T-cell (primary cell): ENCODE data around the gene VMP1. TPM values are rescaled to one million over a fixed set of nuclear protein-coding genes. Genes with fewer than 3 reads are reported as not detected.
"Not testable (repeated sequence)": the region's sequence is repeated elsewhere in the genome, so short reads cannot be mapped to it uniquely, and the experiment has no call there.

Experiments used
- ATAC-seq, 4 experiments: fragments of 200-7000 bp in 3 of 4; fragments of 150-1000 bp in 1 of 4; cut with Tn5 transposase; replicated peaks in 1 of 4; 1 replicate in 3 of 4; 2 replicates in 1 of 4; pipeline ENCODE4 v1.10.0; 2021; ENCODE audit warnings: moderate library complexity in 3 of 4, mild to moderate bottlenecking in 2 of 4, moderate number of reproducible peaks in 1 of 4
- CTCF ChIA-PET, 2 donors: fragments of 300-600 bp; sonication (Branson Sonifier 250); formaldehyde crosslinking; loops; one replicate each; lab custom pipeline; 2022; ENCODE audit warnings: antibody characterized with exemption in 2 of 2; lab: Charles Lee
- POLR2A ChIA-PET, 2 donors: fragments of 300-600 bp; sonication (Branson Sonifier 250); formaldehyde crosslinking; loops; one replicate each; lab custom pipeline; 2022; ENCODE audit warnings: antibody characterized with exemption in 2 of 2; lab: Charles Lee
- DNase-seq, 35 experiments: peaks; one replicate each; pipeline versions ENCODE4 v3.0.0 to v3.0.0-alpha.2; 2013 to 2023
- H3K27ac ChIP-seq: one replicate; pipeline ENCODE4 v1.5.1; 2013; ENCODE audit warnings: low read length
- H3K27me3 ChIP-seq, 2 experiments: replicated peaks in 1 of 2; 1 replicate in 1 of 2; 2 replicates in 1 of 2; pipeline versions ENCODE4 v1.6.1 to v1.7.0; 2013; ENCODE audit warnings: low read length in 1 of 2, mixed read lengths in 1 of 2; ENCODE audit not compliant: control insufficient read depth in 2 of 2, insufficient read depth in 2 of 2; ENCODE audit errors: extremely low read depth in 1 of 2
- H3K36me3 ChIP-seq, 2 donors: 1 replicate in 1 of 2; 2 replicates in 1 of 2; pipeline versions ENCODE4 v1.6.1 to v1.7.0; 2013; ENCODE audit warnings: low read length in 1 of 2; ENCODE audit not compliant: control insufficient read depth in 2 of 2, insufficient read depth in 1 of 2; ENCODE audit errors: extremely low read depth in 1 of 2
- H3K4me1 ChIP-seq, 2 experiments: 1 replicate in 1 of 2; 2 replicates in 1 of 2; pipeline versions ENCODE4 v1.6.1 to v1.7.0; 2013; ENCODE audit warnings: low read length in 2 of 2, mixed read lengths in 1 of 2; ENCODE audit not compliant: insufficient read depth in 2 of 2, control insufficient read depth in 1 of 2; ENCODE audit errors: extremely low read depth in 1 of 2
- H3K4me3 ChIP-seq, 2 donors: 1 replicate in 1 of 2; 2 replicates in 1 of 2; pipeline versions ENCODE4 v1.5.1 to v1.7.0; 2013; ENCODE audit warnings: mild to moderate bottlenecking in 2 of 2, low read length in 1 of 2, moderate library complexity in 1 of 2; ENCODE audit not compliant: control insufficient read depth in 1 of 2; ENCODE audit errors: extremely low read depth in 1 of 2
- H3K9me3 ChIP-seq: 2 replicates; pipeline ENCODE4 v1.7.0; 2013
- H3K27ac Mint-ChIP-seq, 2 donors: one replicate each; pipeline ENCODE4 v1.8.0; 2020 to 2021; ENCODE audit warnings: mild to moderate bottlenecking in 2 of 2, mixed read lengths in 2 of 2
- H3K27me3 Mint-ChIP-seq, 2 donors: one replicate each; pipeline ENCODE4 v1.8.0; 2021 to 2022; ENCODE audit warnings: mixed read lengths in 2 of 2
- H3K36me3 Mint-ChIP-seq: one replicate; pipeline ENCODE4 v1.8.0; 2021; ENCODE audit warnings: mixed read lengths
- H3K4me1 Mint-ChIP-seq, 3 donors: one replicate each; pipeline ENCODE4 v1.8.0; 2020 to 2022; ENCODE audit warnings: mixed read lengths in 3 of 3, mild to moderate bottlenecking in 1 of 3
- H3K4me3 Mint-ChIP-seq, 3 donors: one replicate each; pipeline ENCODE4 v1.8.0; 2020 to 2022; ENCODE audit warnings: mild to moderate bottlenecking in 3 of 3, mixed read lengths in 3 of 3, moderate library complexity in 3 of 3
- H3K9me3 Mint-ChIP-seq, 3 donors: one replicate each; pipeline ENCODE4 v1.8.0; 2020 to 2022; ENCODE audit warnings: mixed read lengths in 3 of 3
- WGBS: methylation state at CpG from one replicate; pipeline ENCODE4 v1.1.5; 2013; ENCODE audit warnings: missing lambda C conversion rate; ENCODE audit not compliant: insufficient coverage; 5-methylcytosine and 5-hydroxymethylcytosine counted together
- total RNA-seq, 35 experiments: library from RNA in 6 of 35; stranded (reverse) in 6 of 35; fragments of 120-200 nt in 1 of 35; gene quantifications; one replicate each; pipeline versions ENCODE4 v1.2.1 to v1.2.4 and lab custom pipeline; 2013 to 2026

The VMP1 gene
- total RNA-seq, 5 donors from 2014 or later (not counting 1 experiment from before 2014, with no cell fraction given), result 93.7 to 104 (median 97.6) TPM

DNA sequence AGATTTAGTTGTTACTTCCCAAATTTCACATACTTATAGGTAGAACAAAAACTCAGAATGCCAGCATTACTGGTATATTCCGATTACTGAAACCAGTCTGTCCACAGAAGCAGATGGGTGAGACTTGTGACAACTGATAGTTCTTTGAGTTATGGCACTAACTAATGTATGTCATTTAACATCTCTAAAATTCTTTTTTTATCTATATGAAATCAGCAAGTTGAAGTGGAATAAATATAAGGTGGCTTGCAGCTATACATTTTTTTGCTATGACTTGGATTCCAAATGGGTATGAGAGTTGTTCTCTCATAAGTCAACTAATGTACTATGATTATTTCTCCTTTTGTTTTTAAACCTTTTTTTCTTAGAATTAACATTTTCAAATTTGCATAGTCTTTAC, 69.1 kb downstream of the VMP1 start:
- H3K36me3 Mint-ChIP-seq, result peaks cover 37% of the 10 kb centered on the region
- no peak overlapping the region for H3K4me3 Mint-ChIP-seq
- WGBS, result no CpG with 5 or more reads among the region's 1 CpG
- H3K36me3 ChIP-seq, result peaks cover 0 to 32% of the 10 kb centered on the region in 2 donors
- no peaks in the 10 kb centered on the region for H3K27me3 ChIP-seq
- H3K27ac ChIP-seq, result no peak overlapping the region
- no peaks in the 10 kb centered on the region for H3K27me3 Mint-ChIP-seq
- ChIA-PET CTCF (no interaction called here), POLR2A (no interaction called here)
- H3K27ac Mint-ChIP-seq, result peak overlapping the region; percentile 66 to 83
- no peak for DNase-seq
- ATAC-seq, result no peak
- H3K4me1 Mint-ChIP-seq, result peaks cover 7 to 20% (median 19%) of the 10 kb centered on the region in 3 donors
- H3K9me3 Mint-ChIP-seq, result peaks cover 0 to 6% (median 0%) of the 10 kb centered on the region in 3 donors
- H3K4me1 ChIP-seq, result no peaks in the 10 kb centered on the region
- H3K9me3 ChIP-seq, result no peaks in the 10 kb centered on the region
- H3K4me3 ChIP-seq, result no peak overlapping the region

DNA sequence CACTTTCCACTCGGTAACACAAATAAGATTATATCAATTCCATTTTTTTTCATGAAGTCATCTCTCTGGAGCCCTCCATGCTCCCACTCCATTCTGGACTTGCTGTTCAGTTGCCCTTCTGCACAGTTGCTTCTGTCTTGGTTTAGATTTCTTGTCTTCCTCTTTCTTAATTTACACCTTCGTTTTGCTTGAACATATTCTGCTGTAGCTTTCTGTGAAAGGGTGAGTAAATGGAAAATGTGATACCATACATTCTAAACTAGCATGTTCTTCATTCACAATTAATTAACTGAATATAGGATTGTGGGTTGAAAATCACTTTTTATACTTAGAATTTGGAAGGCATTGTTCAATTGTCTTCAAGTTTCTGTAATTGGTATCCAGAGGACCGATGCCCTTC, 69.6 kb downstream of the VMP1 start:
- Mint-ChIP-seq H3K36me3 (peaks cover 37% of the 10 kb centered on the region), H3K27me3 (no peaks in the 10 kb centered on the region), H3K27ac (peak overlapping the region; percentile 66 to 83), H3K9me3 (peaks cover 0 to 6% (median 0%) of the 10 kb centered on the region in 3 donors), H3K4me3 (no peak overlapping the region), H3K4me1 (peaks cover 7 to 20% (median 19%) of the 10 kb centered on the region in 3 donors)
- Histone ChIP-seq H3K4me1 (no peaks in the 10 kb centered on the region), H3K27me3 (no peaks in the 10 kb centered on the region), H3K9me3 (no peaks in the 10 kb centered on the region), H3K36me3 (peaks cover 0 to 32% of the 10 kb centered on the region in 2 donors), H3K4me3 (no peak overlapping the region), H3K27ac (no peak overlapping the region)
- 91% methylated on average over 1 of the region's 3 CpGs for WGBS
- ATAC-seq, result no peak
- CTCF ChIA-PET, result interaction anchor here in 1 of 2 donors (1.0 kb wide), 1 partner anchor 82 kb away, joined by 3 read pairs; no protein-coding TSS in a partner anchor
- DNase-seq, result no peak
- POLR2A ChIA-PET, result interaction anchor here in 1 of 2 donors (0.7 kb wide), 1 partner anchor 61 kb away, joined by 3 read pairs; no protein-coding TSS in a partner anchor

DNA sequence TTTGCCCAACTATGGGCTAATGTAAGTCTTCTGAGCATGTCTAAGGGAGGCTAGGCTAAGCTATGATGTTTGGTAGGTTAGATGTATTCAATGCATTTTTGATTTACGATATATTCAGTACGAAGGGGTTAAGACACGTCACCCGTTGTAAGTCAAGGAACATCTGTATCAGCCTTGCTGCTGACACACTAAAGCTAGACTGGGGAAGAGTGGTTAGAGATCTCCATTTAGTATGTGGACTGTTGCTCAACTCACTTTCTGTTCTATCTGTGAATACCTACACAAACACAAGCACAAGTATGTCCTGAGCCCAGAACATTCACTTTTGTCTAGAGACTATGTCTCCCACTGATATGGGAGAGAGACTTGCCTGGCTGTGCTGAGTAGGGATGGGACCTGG, 71.5 kb downstream of the VMP1 start:
- Histone ChIP-seq H3K4me3 (no peak overlapping the region), H3K36me3 (peaks cover 0 to 28% of the 10 kb centered on the region in 2 donors), H3K9me3 (no peaks in the 10 kb centered on the region), H3K4me1 (peaks cover 4 to 7% of the 10 kb centered on the region in 2 experiments), H3K27me3 (no peaks in the 10 kb centered on the region), H3K27ac (no peak overlapping the region)
- Mint-ChIP-seq H3K9me3 (peaks cover 0 to 6% (median 0%) of the 10 kb centered on the region in 3 donors), H3K4me3 (no peak overlapping the region), H3K27ac (peak overlapping the region; percentile 76 to 88), H3K36me3 (peaks cover 33% of the 10 kb centered on the region), H3K4me1 (peaks cover 24 to 36% (median 36%) of the 10 kb centered on the region in 3 donors), H3K27me3 (no peaks in the 10 kb centered on the region)
- CTCF ChIA-PET, result interaction anchor here in 1 of 2 donors (1.1 to 1.5 kb wide), 2 partner anchors 17 to 80 kb away, joined by 3 to 5 read pairs; no protein-coding TSS in a partner anchor
- no peak for DNase-seq
- ATAC-seq, result no peak
- POLR2A ChIA-PET, result no interaction called here
- 100% methylated on average over 2 of the region's 4 CpGs for WGBS

DNA sequence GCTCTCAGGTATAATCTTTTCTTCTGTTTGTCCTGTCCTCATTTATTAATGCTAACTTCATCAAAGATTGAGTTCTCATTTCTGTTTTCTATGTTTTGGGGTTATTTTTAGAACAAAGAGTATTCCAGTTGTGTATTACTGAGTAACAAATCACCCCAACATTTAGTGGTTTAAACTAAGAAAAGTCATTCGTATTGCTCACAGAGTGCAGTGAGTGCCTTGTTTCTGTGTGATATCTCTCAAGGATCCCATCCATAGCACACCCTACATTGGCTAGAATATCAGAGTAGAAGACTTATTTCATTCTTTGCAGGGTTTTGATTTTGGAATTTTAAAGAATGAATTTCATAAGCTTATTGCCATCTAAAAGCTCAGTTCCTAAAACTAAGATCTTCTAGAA, 72.1 kb downstream of the VMP1 start:
- Mint-ChIP-seq H3K9me3 (peaks cover 0 to 6% (median 0%) of the 10 kb centered on the region in 3 donors), H3K27me3 (no peaks in the 10 kb centered on the region), H3K4me3 (no peak overlapping the region), H3K4me1 (peaks cover 29 to 42% (median 41%) of the 10 kb centered on the region in 3 donors), H3K36me3 (peaks cover 32% of the 10 kb centered on the region), H3K27ac (peak overlapping the region; percentile 76 to 88)
- DNase-seq (no peak), ATAC-seq (no peak)
- Histone ChIP-seq H3K27ac (no peak overlapping the region), H3K27me3 (no peaks in the 10 kb centered on the region), H3K36me3 (peaks cover 0 to 24% of the 10 kb centered on the region in 2 donors), H3K9me3 (no peaks in the 10 kb centered on the region), H3K4me1 (peaks cover 7 to 8% of the 10 kb centered on the region in 2 experiments), H3K4me3 (no peak overlapping the region)
- no CpG with 5 or more reads among the region's 1 CpG for WGBS
- POLR2A ChIA-PET, result no interaction called here
- CTCF ChIA-PET, result interaction anchor here (0.6 to 1.5 kb wide), 3 partner anchors 18 to 158 kb away, joined by 3 to 9 read pairs (median 5); no protein-coding TSS in a partner anchor

DNA sequence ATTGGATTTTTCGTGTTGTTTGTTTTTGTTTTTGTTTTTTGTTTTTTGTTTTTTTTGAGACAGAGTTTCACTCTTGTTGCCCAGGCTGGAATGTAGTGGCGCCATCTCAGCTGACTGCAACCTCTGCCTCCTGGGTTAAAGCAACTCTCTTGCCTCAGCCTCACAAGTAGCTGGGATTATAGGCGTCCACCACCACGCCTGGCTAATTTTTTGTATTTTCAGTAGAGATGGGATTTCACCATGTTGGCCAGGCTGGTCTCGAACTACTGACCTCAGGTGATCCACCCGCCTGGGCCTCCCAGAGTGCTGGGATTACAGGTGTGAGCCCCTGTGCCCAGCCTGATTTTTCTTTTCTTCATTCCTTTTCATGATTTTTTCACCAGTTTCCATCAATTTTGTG, 73.1 kb downstream of the VMP1 start:
- H3K4me1 ChIP-seq, result peaks cover 10 to 12% of the 10 kb centered on the region in 2 experiments
- peaks cover 0 to 20% of the 10 kb centered on the region in 2 donors for H3K36me3 ChIP-seq
- CTCF ChIA-PET, result interaction anchor here in 1 of 2 donors (0.5 to 0.6 kb wide), 2 partner anchors 17 to 33 kb away, joined by 3 to 6 read pairs; no protein-coding TSS in a partner anchor
- H3K27me3 Mint-ChIP-seq, DNase-seq, H3K9me3 Mint-ChIP-seq, H3K4me3 ChIP-seq, POLR2A ChIA-PET, H3K27ac ChIP-seq, ATAC-seq, H3K4me3 Mint-ChIP-seq, H3K27me3 ChIP-seq, H3K9me3 ChIP-seq: not testable (repeated sequence)
- WGBS, result no CpG with 5 or more reads among the region's 6 CpGs
- Mint-ChIP-seq H3K27ac (peak overlapping the region; percentile 76 to 88), H3K36me3 (peaks cover 28% of the 10 kb centered on the region), H3K4me1 (peaks cover 37 to 49% (median 47%) of the 10 kb centered on the region in 3 donors)

DNA sequence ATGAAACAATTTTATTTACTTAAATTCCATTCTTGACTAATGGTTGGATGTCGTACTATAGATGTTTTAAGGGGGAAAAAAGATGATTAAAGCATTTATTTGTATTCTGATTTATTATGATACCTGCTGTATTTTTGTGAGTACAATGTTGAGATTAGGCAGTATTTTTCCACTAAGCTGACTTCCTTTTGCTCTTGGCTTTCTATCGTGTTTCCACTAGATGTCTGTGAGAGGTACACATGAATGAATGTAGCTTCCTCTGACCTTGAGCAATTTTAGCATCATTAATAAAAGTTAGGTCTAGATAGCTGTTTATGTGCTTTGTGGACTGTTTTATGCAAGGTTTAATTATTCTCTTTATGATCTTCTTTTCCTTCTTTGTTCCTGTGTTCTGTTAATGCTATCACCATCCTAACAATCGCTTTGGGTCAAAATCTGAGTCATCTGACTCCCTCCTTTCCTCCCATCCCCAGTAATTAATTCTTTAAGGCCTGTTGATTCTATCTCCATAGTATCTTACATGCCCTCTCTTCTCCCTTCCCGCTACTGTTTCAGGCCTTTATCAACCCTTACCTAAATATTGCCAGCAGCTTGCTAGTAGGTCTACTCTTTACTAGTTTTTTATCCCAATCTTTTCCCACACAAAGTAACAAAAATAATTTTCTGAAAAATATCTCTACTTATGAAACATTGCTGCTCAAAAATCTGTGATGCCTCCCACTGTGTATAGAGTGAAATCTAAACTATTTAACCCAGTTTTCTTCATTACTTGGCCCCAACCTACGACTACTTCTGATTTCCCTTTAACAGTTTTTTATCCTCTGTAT, 76.0 kb downstream of the VMP1 start:
- ATAC-seq, result no peak
- Histone ChIP-seq H3K9me3 (no peaks in the 10 kb centered on the region), H3K27me3 (no peaks in the 10 kb centered on the region), H3K27ac (peak overlapping the region; percentile 89), H3K4me3 (peak overlapping the region in 1 of 2 donors; percentile 29), H3K36me3 (peaks cover 0 to 5% of the 10 kb centered on the region in 2 donors), H3K4me1 (peaks cover 22 to 24% of the 10 kb centered on the region in 2 experiments)
- POLR2A ChIA-PET, result interaction anchor here in 1 of 2 donors (0.9 to 1.2 kb wide), 2 partner anchors 44 to 55 kb away, joined by 4 to 6 read pairs; no protein-coding TSS in a partner anchor
- peak in 1 of 35 experiments; percentile 49 for DNase-seq
- Mint-ChIP-seq H3K4me3 (peak overlapping the region; percentile 41 to 48 (median 48)), H3K27me3 (no peaks in the 10 kb centered on the region), H3K27ac (peak overlapping the region; percentile 95 to 98), H3K36me3 (peaks cover 9% of the 10 kb centered on the region), H3K9me3 (no peaks in the 10 kb centered on the region), H3K4me1 (peaks cover 51 to 69% (median 68%) of the 10 kb centered on the region in 3 donors)
- 25% methylated on average over 2 of the region's 5 CpGs for WGBS
- CTCF ChIA-PET, result interaction anchor here (0.6 to 1.9 kb wide), 9 partner anchors 29 to 108 kb away, joined by 3 to 8 read pairs (median 3); no protein-coding TSS in a partner anchor
